HG03520 (cell line): Measurements from ENCODE around the gene CLIP1.
"Not testable (repeated sequence)": the region's sequence is repeated elsewhere in the genome, so short reads cannot be mapped to it uniquely, and the experiment has no call there.

Experiments used
- ATAC-seq: cut with Tn5 transposase; IDR thresholded peaks from one replicate; pipeline ENCODE4 v1.9.1; 2021; ENCODE audit warnings: mild to moderate bottlenecking, moderate library complexity; ENCODE audit not compliant: unreplicated experiment

CLIP1 gene

DNA sequence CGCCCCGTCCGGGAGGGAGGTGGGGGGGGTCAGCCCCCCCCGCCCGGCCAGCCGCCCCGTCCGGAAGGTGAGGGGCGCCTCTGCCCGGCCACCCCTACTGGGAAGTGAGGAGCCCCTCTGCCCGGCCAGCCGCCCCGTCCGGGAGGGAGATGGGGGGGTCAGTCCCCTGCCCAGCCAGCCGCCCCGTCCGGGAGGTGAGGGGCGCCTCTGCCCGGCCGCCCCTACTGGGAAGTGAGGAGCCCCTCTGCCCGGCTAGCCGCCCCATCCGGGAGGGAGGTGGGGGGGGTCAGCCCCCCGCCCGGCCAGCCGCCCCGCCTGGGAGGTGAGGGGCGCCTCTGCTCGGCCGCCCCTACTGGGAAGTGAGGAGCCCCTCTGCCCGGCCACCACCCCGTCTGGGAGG, 64.9 kb downstream of the CLIP1 start:
- ATAC-seq, result not testable (repeated sequence)

DNA sequence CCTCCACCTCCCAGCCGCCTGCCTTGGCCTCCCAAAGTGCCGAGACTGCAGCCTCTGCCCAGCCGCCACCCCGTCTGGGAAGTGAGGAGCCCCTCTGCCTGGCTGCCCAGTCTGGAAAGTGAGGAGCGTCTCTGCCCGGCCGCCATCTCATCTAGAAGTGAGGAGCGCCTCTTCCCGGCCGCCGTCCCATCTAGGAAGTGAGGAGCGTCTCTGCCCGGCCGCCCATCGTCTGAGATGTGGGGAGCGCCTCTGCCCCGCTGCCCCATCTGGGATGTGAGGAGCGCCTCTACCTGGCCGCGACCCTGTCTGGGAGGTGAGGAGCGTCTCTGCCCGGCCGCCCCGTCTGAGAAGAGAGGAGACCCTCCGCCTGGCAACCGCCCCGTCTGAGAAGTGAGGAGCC, 65.5 kb downstream of the CLIP1 start:
- not testable (repeated sequence) for ATAC-seq

DNA sequence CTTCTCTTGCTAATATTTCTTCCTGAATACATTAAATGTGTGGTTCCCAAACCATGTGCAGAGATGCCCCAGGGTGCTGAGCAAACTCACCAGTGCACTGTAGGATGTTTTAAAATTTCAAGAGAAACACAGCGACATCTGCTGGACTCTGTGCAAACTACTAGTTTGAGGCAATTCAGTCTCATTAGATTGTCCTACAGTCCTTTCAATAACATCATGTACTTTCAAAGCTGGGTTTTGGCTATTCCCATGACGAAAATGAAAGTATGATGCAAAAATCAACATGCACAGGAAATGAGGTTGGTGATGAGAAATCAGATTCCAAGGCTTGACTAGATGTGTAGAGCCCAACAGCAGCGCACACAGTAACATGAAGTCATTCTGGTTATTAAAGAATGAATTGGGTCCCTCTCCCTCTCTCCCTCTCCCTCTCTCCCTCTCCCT, 66.3 kb downstream of the CLIP1 start:
- ATAC-seq, result no peak

DNA sequence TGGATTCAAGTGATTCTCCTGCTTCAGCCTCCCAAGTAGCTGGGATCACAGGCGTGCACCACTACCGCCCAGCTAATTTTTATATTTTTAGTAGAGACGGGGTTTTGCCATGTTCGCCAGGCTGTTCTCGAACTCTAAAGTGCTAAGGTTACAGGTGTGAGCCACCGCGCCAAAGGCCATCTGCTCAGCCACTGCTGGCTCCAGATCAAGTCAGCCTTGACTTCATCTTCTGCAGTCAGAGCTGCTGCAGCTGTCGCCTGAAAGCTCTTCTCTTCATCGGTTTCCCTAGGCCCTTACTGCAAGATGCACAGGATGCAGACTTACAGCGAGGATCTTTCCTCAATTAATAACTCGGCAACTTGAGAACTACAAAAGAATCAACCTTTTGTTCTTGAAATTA, 66.8 kb downstream of the CLIP1 start:
- no peak for ATAC-seq

DNA sequence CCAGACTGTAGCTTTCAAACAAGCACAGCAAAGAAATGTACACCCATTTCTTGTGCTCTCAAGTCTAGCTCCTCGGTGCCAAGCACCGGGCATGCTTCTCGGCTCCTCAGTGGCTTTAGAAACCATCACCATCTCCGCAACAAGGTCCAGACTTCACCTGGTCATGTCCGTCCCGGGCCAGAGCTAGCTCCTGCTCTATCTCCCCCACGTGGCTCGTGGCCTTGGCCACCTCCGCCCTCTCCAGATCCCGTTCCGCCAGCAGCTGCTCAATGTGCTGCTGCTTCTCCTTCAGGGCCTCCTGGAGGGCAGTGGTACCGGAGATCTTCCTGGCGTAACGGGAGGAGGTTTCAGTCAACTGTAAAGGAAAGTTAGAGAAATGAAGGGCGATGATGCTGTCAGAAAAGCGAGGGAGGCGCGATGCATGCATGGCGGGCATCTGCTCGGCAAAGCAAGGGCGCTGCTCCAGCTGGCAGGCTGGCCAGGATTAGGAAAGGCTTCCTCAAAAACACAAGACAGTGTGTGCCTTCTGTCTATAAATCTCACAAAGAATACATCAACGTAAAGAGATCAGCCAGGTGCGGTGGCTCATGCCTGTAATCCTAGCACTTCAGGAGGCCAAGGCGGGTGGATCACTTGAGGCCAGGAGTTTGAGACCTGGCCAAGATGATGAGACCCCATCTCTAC, 67.4 kb downstream of the CLIP1 start:
- ATAC-seq, result no peak

DNA sequence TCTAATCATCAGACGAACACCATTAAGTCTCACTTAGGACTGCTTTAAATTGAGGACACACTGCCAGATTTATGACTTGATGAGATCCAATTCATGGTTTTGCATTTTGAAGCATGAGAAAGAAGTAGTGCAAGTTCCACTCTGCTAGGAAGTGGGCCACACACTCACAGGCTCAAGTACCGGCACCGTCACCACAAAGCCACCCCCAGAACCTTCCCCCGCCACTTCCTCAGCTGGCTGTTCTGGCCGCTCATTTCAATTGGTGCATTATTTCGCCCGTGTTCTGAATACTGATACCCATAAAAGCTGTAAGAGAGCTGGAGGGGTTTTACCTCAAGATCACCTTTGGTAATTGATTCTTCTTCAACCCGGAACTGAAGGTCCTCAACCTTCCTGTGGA, 70.1 kb downstream of the CLIP1 start:
- no peak for ATAC-seq

DNA sequence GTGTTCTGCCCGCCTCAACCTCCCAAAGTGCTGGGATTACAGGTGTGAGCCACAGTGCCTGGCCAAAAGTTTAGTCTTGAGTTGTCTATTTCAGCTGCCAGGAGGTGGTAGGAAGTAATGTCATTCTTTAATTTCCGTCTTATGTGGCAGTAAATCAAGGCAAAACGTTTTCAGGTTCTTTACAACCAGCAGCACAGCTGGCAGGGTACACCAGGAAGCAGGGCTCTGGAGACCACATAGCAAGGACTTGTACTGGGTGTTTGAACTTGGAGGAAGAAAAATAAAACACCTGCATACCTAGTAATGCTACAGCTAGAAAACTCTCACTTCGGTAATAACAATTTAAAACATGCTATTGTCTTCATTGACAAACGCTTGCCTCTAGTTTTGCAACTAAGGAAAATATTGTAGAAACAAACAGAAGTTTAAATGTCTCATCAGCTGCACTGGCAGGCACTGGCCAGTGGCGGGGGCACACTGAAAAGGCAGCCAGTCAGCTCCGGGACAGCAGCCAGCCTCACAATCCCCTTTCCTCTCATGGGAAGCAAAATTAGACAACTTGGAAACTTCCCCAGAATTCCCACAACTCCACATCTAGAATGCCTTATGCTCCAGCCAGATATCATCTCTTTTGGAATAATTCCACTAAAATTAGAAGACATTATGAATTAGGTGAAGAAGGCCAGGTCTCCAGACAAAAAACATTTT, 72.2 kb downstream of the CLIP1 start:
- no peak for ATAC-seq

DNA sequence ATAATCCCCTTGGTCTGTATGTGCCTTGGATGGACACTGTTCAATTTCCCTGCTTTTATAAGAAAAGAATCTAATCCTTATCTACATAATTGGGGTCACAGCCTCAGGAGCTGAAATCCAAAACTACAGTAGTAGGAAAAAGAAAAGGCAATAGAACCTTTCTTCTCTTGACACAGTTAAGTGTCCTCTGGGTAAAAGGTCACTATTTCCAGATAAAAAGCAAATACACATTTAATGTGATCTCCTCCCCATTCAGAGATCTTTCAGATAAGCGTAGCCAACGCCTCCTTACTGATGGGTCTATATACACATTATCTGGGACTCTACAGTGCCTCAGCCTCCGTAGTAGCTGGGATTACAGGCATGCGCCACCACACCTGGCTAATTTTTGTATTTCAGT, 73.4 kb downstream of the CLIP1 start:
- ATAC-seq, result no peak

DNA sequence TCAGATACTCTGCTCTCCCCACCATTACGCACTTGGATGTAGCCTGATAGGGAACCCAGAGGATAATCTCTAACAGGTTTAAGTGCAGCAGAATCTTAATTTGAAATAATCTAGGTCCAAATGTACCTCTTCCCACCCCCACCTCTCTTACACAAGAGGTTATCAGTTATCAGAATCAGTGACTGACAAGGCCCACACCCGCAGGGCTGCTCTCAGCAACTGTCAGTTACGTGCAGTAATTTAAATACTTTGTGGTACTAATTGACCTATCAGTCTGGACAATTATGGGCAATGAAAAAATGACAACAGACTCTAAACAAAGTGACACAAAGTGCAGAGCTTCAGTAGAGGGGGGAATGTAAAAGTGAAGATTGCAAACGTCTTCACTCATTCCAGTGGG, 74.0 kb downstream of the CLIP1 start:
- ATAC-seq, result no peak

DNA sequence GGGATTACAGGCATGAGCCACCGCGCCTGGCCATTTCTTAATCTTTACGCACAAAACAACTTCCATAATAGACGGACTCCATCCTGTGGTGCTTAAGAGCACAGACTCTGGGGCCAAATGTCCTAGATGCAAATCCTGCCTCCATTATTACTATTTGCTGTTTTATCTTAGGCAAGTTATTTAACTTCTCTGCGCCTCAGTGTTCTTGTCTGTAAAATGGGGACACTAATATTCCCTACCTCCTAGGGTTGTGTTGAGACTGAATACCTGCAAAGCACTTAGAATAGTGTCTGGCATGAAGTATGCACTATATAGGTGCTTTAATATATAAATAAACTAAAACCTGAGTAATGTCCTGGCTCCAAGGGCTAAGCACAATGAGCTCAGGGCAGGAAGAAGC, 76.4 kb downstream of the CLIP1 start:
- no peak for ATAC-seq

DNA sequence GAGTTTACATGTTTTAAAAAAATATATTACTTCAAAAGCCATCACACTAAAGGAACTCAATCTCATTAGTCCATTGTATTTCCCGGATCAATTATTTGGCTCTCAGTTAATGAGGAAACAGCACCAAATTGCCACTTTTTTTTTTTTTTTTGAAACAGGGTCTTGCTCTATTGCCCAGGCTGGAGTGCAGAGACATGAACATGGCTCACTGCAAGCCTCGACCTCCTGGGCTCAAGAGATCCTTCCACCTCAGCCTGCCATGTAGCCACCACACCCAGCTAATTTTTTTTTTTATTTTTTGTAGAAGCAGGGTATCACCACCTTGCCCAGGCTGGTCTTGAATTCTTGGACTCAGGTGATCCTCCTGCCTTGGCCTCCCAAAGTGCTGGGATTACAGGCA, 77.4 kb downstream of the CLIP1 start:
- no peak for ATAC-seq

DNA sequence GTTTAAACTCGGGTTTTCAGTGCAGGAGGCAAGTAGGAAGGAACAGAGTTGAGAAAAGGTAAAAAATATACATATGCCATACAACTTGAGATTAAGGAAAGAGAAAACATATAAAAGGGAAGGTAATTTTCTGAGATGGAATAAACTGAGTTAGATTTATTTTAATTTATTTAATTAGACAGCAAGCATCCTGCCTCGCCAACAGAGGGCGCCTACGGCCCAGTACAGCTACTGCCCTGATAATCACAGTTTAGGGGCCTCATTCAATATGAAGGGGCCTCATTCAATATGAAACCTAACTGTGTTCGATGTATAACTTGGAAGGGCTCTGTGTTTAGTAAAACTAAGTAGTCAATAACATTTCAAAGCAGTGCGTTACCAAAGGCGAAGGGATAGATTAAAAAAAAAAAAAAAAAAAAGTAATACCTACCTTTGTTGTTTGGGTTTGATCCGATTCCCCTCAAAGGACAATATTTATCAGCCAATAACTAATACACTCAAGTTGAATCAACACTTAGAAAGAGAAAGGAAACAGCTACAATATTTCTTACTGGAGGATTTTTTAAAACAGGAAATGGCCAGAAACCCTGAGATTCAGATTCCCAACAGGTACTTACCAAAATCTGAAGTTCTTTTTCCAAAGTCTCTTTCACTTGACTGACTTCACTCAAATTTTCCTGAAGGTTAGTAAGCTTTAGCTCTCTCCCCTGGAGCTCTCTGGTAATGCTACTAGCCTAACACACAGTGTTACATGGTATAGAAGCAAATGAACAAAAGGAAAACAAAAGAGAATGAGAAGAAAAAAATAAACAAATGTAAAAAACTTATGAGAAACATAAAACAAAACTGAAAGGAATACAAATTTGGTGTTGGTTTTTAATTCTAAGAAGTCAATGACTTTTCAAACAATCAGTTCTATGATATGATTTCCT, 86.2 kb downstream of the CLIP1 start:
- ATAC-seq, result no peak

DNA sequence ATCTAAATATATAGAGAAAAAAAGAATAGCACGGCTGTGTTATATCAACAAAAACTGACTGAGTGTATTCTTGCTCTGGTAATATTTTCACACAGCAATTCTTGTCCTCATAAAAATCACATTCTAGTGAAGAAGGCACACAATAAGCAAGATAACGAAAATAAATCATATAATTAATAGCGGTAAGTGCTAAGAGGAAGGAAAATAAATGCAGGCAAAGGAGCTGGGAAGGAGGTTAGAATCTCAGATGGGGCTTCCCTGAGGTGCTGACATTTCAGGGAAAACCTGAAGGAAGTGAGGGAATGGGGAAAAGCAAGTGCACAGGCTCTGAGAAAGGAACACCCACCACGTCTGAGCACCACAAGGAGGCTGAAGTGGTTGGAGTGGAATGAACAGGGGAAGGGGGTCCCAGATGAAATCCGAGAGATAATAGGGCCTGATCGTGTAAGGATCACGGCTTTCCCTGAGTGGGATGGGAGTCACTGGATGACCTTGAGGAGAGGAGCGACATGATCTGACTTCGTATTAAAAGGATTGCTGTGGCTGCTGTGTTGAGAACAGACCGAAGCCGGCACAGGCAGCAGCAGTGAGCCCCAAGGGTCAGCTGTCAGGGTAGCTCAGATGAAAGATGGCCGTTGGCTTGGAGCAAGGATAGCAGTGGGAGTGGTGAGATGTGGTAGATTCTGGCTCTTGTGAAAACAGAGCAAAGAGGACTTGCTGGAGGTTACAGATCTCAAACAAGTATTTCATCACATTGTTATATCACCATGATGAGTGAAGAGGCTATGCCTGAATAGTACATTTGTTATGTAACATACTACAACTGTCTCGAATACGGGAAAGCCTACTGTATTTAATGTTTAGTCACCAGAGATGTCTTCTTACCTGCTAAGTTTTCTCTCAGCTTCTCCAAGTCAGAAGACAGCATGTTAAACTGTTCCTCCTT, 89.1 kb downstream of the CLIP1 start:
- no peak for ATAC-seq

DNA sequence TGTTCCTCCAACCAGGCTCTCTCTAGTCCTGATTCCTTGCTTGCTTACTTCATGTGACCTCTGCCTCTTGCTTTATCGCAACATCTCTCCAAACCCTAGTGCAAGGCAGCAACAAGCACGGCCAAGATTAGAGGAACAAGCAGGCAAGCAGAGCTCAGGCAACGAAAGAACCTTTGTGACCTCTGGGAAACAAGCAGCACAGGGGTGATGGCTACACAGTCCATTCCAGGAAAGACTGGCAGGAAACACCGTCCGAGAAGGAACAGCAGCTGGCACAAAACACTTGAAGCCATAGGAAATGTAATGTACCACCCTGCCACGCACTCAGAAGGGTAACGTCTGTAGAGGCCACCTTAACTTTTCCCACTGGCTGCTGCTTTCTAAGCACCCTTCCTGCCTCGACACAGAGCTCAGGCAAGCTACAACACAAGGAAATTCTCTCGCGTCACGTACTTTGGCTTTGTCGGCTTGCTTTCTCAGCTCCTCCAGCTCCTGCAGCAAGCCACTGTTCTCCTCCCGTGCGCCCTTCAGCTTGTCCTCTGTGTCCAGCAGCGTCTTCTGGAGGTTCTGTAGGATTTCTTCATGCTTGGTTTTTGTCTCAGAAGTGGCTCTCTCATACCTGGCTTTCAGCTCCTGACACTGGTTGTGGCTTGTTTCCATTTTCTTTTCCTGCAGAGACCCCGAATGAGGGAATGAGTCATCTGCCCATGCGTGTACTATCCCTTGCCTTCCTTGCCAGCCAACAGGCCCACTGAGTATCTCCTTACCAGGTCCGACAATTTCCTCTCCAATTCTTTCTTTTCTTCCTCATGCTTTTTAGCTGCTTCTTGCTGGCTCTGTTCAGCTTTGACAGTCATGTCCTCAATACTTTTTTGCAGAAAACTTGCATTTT, 94.7 kb downstream of the CLIP1 start:
- no peak for ATAC-seq

DNA sequence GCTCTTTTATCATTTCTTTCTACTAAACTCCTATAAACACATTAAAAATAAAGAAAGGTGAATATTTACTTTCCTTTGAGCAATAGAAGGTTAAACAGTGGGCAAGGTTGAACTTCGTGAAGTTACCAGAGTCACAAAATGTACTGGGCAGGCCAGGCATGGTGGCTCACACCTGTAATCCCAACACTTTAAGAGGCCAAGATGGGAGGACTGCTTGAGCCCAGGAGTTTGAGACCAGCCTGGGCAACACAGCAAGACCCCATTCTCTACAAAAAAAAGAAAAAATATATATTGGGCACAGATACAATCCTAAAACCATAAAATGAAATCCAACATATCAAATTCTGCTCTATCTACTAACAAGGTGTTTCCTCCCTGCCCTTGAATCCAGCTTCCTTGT, 95.5 kb downstream of the CLIP1 start:
- no peak for ATAC-seq

DNA sequence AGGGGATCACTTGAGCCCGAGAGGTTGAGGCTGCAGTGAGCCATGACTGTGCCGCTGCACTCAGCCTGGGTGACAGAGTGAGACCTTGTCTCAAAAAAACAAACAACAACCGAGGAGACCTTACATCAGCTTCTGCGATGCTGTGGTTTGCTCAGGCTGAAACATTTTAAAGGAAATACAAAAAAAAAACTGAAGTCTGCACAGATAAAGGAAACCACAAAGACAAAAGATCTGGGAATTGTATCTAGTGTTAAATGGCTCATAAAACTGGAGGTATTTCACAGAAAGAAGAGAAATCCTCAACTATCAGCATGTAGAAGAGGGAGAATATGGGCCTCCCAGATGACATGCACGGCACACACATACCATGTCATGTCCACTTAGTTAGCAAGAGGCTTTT, 95.9 kb downstream of the CLIP1 start:
- no peak for ATAC-seq

DNA sequence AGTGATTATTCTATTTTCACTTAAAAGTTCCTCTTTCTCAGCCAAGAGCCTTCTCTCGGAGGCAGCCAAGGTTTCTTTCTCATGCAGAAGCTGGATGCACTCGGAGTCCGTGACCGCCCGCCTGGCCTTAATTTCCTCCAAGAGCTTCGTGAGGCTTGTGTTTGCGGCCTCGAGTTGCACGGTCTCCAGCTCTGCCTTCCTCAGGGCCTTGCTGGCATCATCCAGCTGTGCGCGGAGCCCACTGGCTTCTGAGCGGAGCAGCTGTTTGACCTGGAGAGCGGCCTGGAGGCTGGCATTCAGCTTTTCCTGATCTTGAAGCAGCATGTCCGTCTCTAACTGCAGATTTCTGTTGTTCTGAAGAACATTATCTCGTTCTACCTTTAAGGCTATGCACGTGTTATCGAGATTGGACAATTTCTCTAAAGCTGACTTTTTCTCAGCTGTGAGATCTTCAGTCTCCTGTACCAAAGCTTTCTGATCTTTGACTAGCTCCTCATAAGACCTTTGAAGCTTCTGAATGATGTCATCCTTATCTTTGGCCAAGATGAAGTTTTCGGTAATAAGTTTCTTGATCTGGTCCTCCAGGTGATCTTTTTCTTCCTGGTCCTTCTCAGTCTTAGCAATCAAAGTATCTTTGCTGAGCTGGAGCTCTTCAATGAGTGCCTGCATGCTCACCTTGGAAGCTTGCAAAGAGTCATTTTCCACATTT, 99.0 kb downstream of the CLIP1 start:
- ATAC-seq, result no peak

DNA sequence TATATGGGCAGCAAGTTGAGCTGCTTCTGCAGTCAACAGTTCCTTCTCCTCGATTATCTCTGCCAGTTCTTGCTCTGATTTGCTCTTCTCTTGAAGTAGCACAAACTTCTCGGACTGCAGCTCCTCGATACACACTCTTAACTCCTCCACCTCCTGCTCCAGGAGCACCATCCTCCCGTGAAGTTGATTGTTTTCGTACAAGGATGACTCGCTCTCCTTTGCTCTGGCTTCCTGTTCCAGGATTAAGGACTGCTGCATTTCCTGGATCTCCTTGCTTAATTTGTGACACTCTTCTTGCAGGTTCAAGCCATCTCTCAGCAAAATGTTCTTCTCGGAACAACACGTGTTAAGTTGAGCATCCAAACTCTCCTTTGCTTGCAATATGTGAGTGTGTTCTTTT, 100.0 kb downstream of the CLIP1 start:
- ATAC-seq, result no peak
